ENCODE measurements around the gene RHOF.

The RHOF gene

GRCh38 chr12:121810833-121811433 is 17.4 kb upstream of the RHOF start:
- Histone ChIP-seq H3K27ac (ENCODE audit: insufficient read depth, low read depth, low read length, poor library complexity, severe bottlenecking) (no peak overlapping the region), H3K4me1 (ENCODE audit: control insufficient read depth, insufficient read depth, low read length) (peaks cover 29% of the 10 kb centered on the region), H3K9me3 (ENCODE audit: control insufficient read depth, low read length) (no peaks in the 10 kb centered on the region), H3K36me3 (ENCODE audit: control insufficient read depth, insufficient read depth, low read length) (peaks cover 20% of the 10 kb centered on the region), H3K4me3 (ENCODE audit: insufficient read depth, low read depth, low read length) (peak overlapping the region; percentile 59), H3K27me3 (ENCODE audit: control insufficient read depth, insufficient read depth, low read length, poor library complexity, severe bottlenecking) (no peaks in the 10 kb centered on the region)
- WGBS, 2 experiments = 75 to 77% methylated on average over 6 of the region's 6 CpGs

- H3K27ac ChIP-seq (ENCODE audit: insufficient read depth, low read depth, low read length, poor library complexity, severe bottlenecking) = no peak overlapping the region
- no peaks in the 10 kb centered on the region for H3K9me3 ChIP-seq (ENCODE audit: control insufficient read depth, low read length)
- no peaks in the 10 kb centered on the region for H3K27me3 ChIP-seq (ENCODE audit: control insufficient read depth, insufficient read depth, low read length, poor library complexity, severe bottlenecking)
- 89 to 90% methylated on average over 33 of the region's 33 CpGs for WGBS, 2 experiments
- H3K4me1 ChIP-seq (ENCODE audit: control insufficient read depth, insufficient read depth, low read length) = peaks cover 29% of the 10 kb centered on the region
- H3K36me3 ChIP-seq (ENCODE audit: control insufficient read depth, insufficient read depth, low read length) = peaks cover 16% of the 10 kb centered on the region
- no peak overlapping the region for H3K4me3 ChIP-seq (ENCODE audit: insufficient read depth, low read depth, low read length)
Observed at GRCh38 chr12:121810234-121810817, 16.8 kb upstream of the RHOF start.

- 94% methylated on average over 27 of the region's 27 CpGs for WGBS, 2 experiments
- no peaks in the 10 kb centered on the region for H3K9me3 ChIP-seq (ENCODE audit: control insufficient read depth, low read length)
- no peaks in the 10 kb centered on the region for H3K27me3 ChIP-seq (ENCODE audit: control insufficient read depth, insufficient read depth, low read length, poor library complexity, severe bottlenecking)
- H3K4me3 ChIP-seq (ENCODE audit: insufficient read depth, low read depth, low read length) = no peak overlapping the region
- H3K4me1 ChIP-seq (ENCODE audit: control insufficient read depth, insufficient read depth, low read length) = peaks cover 29% of the 10 kb centered on the region
- no peak overlapping the region for H3K27ac ChIP-seq (ENCODE audit: insufficient read depth, low read depth, low read length, poor library complexity, severe bottlenecking)
- H3K36me3 ChIP-seq (ENCODE audit: control insufficient read depth, insufficient read depth, low read length) = peaks cover 15% of the 10 kb centered on the region
Observed at GRCh38 chr12:121809712-121810116, 16.2 kb upstream of the RHOF start.

- Histone ChIP-seq H3K27me3 (ENCODE audit: control insufficient read depth, insufficient read depth, low read length, poor library complexity, severe bottlenecking) (no peaks in the 10 kb centered on the region), H3K9me3 (ENCODE audit: control insufficient read depth, low read length) (no peaks in the 10 kb centered on the region), H3K4me1 (ENCODE audit: control insufficient read depth, insufficient read depth, low read length) (peaks cover 29% of the 10 kb centered on the region), H3K36me3 (ENCODE audit: control insufficient read depth, insufficient read depth, low read length) (peaks cover 15% of the 10 kb centered on the region), H3K4me3 (ENCODE audit: insufficient read depth, low read depth, low read length) (no peak overlapping the region), H3K27ac (ENCODE audit: insufficient read depth, low read depth, low read length, poor library complexity, severe bottlenecking) (no peak overlapping the region)
- WGBS, 2 experiments = 92 to 96% methylated on average over 8 of the region's 8 CpGs
Observed at GRCh38 chr12:121808623-121809022, 15.1 kb upstream of the RHOF start.

- no peak overlapping the region for H3K4me3 ChIP-seq (ENCODE audit: insufficient read depth, low read depth, low read length)
- H3K9me3 ChIP-seq (ENCODE audit: control insufficient read depth, low read length) = no peaks in the 10 kb centered on the region
- H3K27ac ChIP-seq (ENCODE audit: insufficient read depth, low read depth, low read length, poor library complexity, severe bottlenecking) = no peak overlapping the region
- 87 to 88% methylated on average over 14 of the region's 14 CpGs for WGBS, 2 experiments
- peaks cover 15% of the 10 kb centered on the region for H3K36me3 ChIP-seq (ENCODE audit: control insufficient read depth, insufficient read depth, low read length)
- no peaks in the 10 kb centered on the region for H3K27me3 ChIP-seq (ENCODE audit: control insufficient read depth, insufficient read depth, low read length, poor library complexity, severe bottlenecking)
- H3K4me1 ChIP-seq (ENCODE audit: control insufficient read depth, insufficient read depth, low read length) = peaks cover 23% of the 10 kb centered on the region
Observed at GRCh38 chr12:121807642-121808347, 14.3 kb upstream of the RHOF start.

GRCh38 chr12:121806546-121807423 is 13.3 kb upstream of the RHOF start:
- peaks cover 21% of the 10 kb centered on the region for H3K4me1 ChIP-seq (ENCODE audit: control insufficient read depth, insufficient read depth, low read length)
- H3K9me3 ChIP-seq (ENCODE audit: control insufficient read depth, low read length) = no peaks in the 10 kb centered on the region
- peak overlapping the region; percentile 19 for H3K4me3 ChIP-seq (ENCODE audit: insufficient read depth, low read depth, low read length)
- H3K36me3 ChIP-seq (ENCODE audit: control insufficient read depth, insufficient read depth, low read length) = peaks cover 15% of the 10 kb centered on the region
- no peaks in the 10 kb centered on the region for H3K27me3 ChIP-seq (ENCODE audit: control insufficient read depth, insufficient read depth, low read length, poor library complexity, severe bottlenecking)
- H3K27ac ChIP-seq (ENCODE audit: insufficient read depth, low read depth, low read length, poor library complexity, severe bottlenecking) = no peak overlapping the region
- 45 to 54% methylated on average over 20 to 21 of the region's 21 CpGs for WGBS, 2 experiments

GRCh38 chr12:121806009-121806545 is 12.6 kb upstream of the RHOF start:
- Histone ChIP-seq H3K9me3 (ENCODE audit: control insufficient read depth, low read length) (no peaks in the 10 kb centered on the region), H3K27ac (ENCODE audit: insufficient read depth, low read depth, low read length, poor library complexity, severe bottlenecking) (no peak overlapping the region), H3K4me3 (ENCODE audit: insufficient read depth, low read depth, low read length) (peak overlapping the region; percentile 19), H3K4me1 (ENCODE audit: control insufficient read depth, insufficient read depth, low read length) (peaks cover 15% of the 10 kb centered on the region), H3K36me3 (ENCODE audit: control insufficient read depth, insufficient read depth, low read length) (peaks cover 15% of the 10 kb centered on the region), H3K27me3 (ENCODE audit: control insufficient read depth, insufficient read depth, low read length, poor library complexity, severe bottlenecking) (no peaks in the 10 kb centered on the region)
- WGBS, 2 experiments = 23 to 29% methylated on average over 15 to 16 of the region's 16 CpGs

- WGBS, 2 experiments = 5% methylated on average over 37 to 45 of the region's 45 CpGs
- Histone ChIP-seq H3K9me3 (ENCODE audit: control insufficient read depth, low read length) (no peaks in the 10 kb centered on the region), H3K4me1 (ENCODE audit: control insufficient read depth, insufficient read depth, low read length) (peaks cover 11% of the 10 kb centered on the region), H3K4me3 (ENCODE audit: insufficient read depth, low read depth, low read length) (peak overlapping the region; percentile 93), H3K27me3 (ENCODE audit: control insufficient read depth, insufficient read depth, low read length, poor library complexity, severe bottlenecking) (no peaks in the 10 kb centered on the region), H3K27ac (ENCODE audit: insufficient read depth, low read depth, low read length, poor library complexity, severe bottlenecking) (no peak overlapping the region), H3K36me3 (ENCODE audit: control insufficient read depth, insufficient read depth, low read length) (peaks cover 8% of the 10 kb centered on the region)
Observed at GRCh38 chr12:121805171-121806008, 11.9 kb upstream of the RHOF start.

- WGBS, 2 experiments = 0 to 1% methylated on average over 63 of the region's 63 CpGs
- Histone ChIP-seq H3K36me3 (ENCODE audit: control insufficient read depth, insufficient read depth, low read length) (peaks cover 5% of the 10 kb centered on the region), H3K4me3 (ENCODE audit: insufficient read depth, low read depth, low read length) (peak overlapping the region; percentile 93), H3K9me3 (ENCODE audit: control insufficient read depth, low read length) (no peaks in the 10 kb centered on the region), H3K27me3 (ENCODE audit: control insufficient read depth, insufficient read depth, low read length, poor library complexity, severe bottlenecking) (no peaks in the 10 kb centered on the region), H3K4me1 (ENCODE audit: control insufficient read depth, insufficient read depth, low read length) (peaks cover 11% of the 10 kb centered on the region), H3K27ac (ENCODE audit: insufficient read depth, low read depth, low read length, poor library complexity, severe bottlenecking) (no peak overlapping the region)
Observed at GRCh38 chr12:121804417-121805111, 11.1 kb upstream of the RHOF start.

Data from ectodermal cell (in vitro differentiated cells).